Inferior parietal cortex (tissue), 1 donor: Measurements from ENCODE around the gene PEX3.

Experiments
- DNase-seq: peaks from one replicate; pipeline ENCODE4 v3.0.0-alpha.2; 2016; ENCODE audit errors: extremely low spot score

Gene PEX3

GRCh38 chr6:143450453-143451371 is at the start of gene PEX3, which contains the start of gene ADAT2:
TSS of gene PEX3 (plus strand) at chr6:143450805. CDS start at chr6:143451043, 238 bp downstream.
TSS of gene ADAT2 (minus strand) at chr6:143450695. CDS start at chr6:143450658, 37 bp downstream.
- peak; percentile 92 for DNase-seq

GRCh38 chr6:143401068-143401446 is 49.5 kb upstream of the PEX3 start:
- DNase-seq: no peak

- no peak for DNase-seq
These were observed 48.8 kb upstream of the PEX3 start for GRCh38 chr6:143401636-143402370.

- no peak for DNase-seq
These were observed 47.8 kb upstream of the PEX3 start for GRCh38 chr6:143402721-143403336.

GRCh38 chr6:143405373-143406154 is 45.0 kb upstream of the PEX3 start:
- no peak for DNase-seq

- DNase-seq: no peak
These were observed 43.9 kb upstream of the PEX3 start for GRCh38 chr6:143406673-143407072.

- no peak for DNase-seq
These were observed 42.3 kb upstream of the PEX3 start for GRCh38 chr6:143408151-143408786.

- DNase-seq: no peak
These were observed 41.8 kb upstream of the PEX3 start for GRCh38 chr6:143408787-143409162.

GRCh38 chr6:143410859-143411270 is 39.7 kb upstream of the PEX3 start:
- no peak for DNase-seq

GRCh38 chr6:143414769-143415168 is 35.8 kb upstream of the PEX3 start:
- DNase-seq: no peak

GRCh38 chr6:143419526-143419925 is 31.1 kb upstream of the PEX3 start:
- DNase-seq: no peak

GRCh38 chr6:143426026-143426425 is 24.6 kb upstream of the PEX3 start:
- no peak for DNase-seq

GRCh38 chr6:143427109-143427817 is 23.3 kb upstream of the PEX3 start:
- DNase-seq: peak; percentile 74

GRCh38 chr6:143429970-143430369 is 20.6 kb upstream of the PEX3 start:
- no peak for DNase-seq

- no peak for DNase-seq
These were observed 19.4 kb upstream of the PEX3 start for GRCh38 chr6:143431226-143431625.

- no peak for DNase-seq
These were observed 18.0 kb upstream of the PEX3 start for GRCh38 chr6:143432588-143432987.

- DNase-seq: no peak
These were observed 9.6 kb upstream of the PEX3 start for GRCh38 chr6:143441010-143441409.

GRCh38 chr6:143441680-143442545 is 8.7 kb upstream of the PEX3 start:
- no peak for DNase-seq

GRCh38 chr6:143443096-143443495 is 7.5 kb upstream of the PEX3 start:
- DNase-seq: no peak
